NOMO-1 (cell line): ENCODE measurements around the gene MSANTD1.
A peak's percentile ranks its signal among the peaks of the same experiment; 100 is the strongest.

Experiments used
- DNase-seq, 2 experiments: peaks; one replicate each; lab custom pipeline; 2025; ENCODE audit not compliant: unreplicated experiment in 2 of 2; lab: John Stamatoyannopoulos, UW

Gene MSANTD1

GRCh38 chr4:3215733-3216132, 33.2 kb upstream of the MSANTD1 start:
- DNase-seq = no peak

- no peak for DNase-seq
These were observed 31.7 kb upstream of the MSANTD1 start for GRCh38 chr4:3217266-3217665.

- no peak for DNase-seq
These were observed 31.2 kb upstream of the MSANTD1 start for GRCh38 chr4:3217771-3218170.

GRCh38 chr4:3218824-3219760, 29.9 kb upstream of the MSANTD1 start:
- DNase-seq = no peak

GRCh38 chr4:3219761-3220475, 29.0 kb upstream of the MSANTD1 start:
- DNase-seq = no peak

- no peak for DNase-seq
These were observed 28.3 kb upstream of the MSANTD1 start for GRCh38 chr4:3220476-3221183.

GRCh38 chr4:3221184-3221494, 27.8 kb upstream of the MSANTD1 start:
- DNase-seq = no peak

GRCh38 chr4:3221996-3222395, 27.0 kb upstream of the MSANTD1 start:
- DNase-seq = no peak

GRCh38 chr4:3223346-3223745, 25.6 kb upstream of the MSANTD1 start:
- no peak for DNase-seq

GRCh38 chr4:3223956-3224748, 24.8 kb upstream of the MSANTD1 start:
- DNase-seq = peak; percentile 86 to 88

- no peak for DNase-seq
These were observed 23.7 kb upstream of the MSANTD1 start for GRCh38 chr4:3225071-3225850.

- DNase-seq = peak; percentile 77 to 82
These were observed 23.0 kb upstream of the MSANTD1 start for GRCh38 chr4:3225936-3226335.

- DNase-seq = peak; percentile 36 to 75
These were observed 22.5 kb upstream of the MSANTD1 start for GRCh38 chr4:3226467-3226866.

- no peak for DNase-seq
These were observed 22.0 kb upstream of the MSANTD1 start for GRCh38 chr4:3226944-3227343.

- DNase-seq = no peak
These were observed 20.9 kb upstream of the MSANTD1 start for GRCh38 chr4:3227878-3228675.

- DNase-seq = no peak
These were observed 20.1 kb upstream of the MSANTD1 start for GRCh38 chr4:3228881-3229280.

- DNase-seq = no peak
These were observed 19.6 kb upstream of the MSANTD1 start for GRCh38 chr4:3229328-3229727.

- DNase-seq = no peak
These were observed 19.0 kb upstream of the MSANTD1 start for GRCh38 chr4:3229964-3230363.

- DNase-seq = no peak
These were observed 17.5 kb upstream of the MSANTD1 start for GRCh38 chr4:3231471-3231870.
